ENCODE data around the gene PMM1.
A peak's percentile ranks its signal among the peaks of the same experiment; 100 is the strongest.
"Not testable (repeated sequence)": the region's sequence is repeated elsewhere in the genome, so short reads cannot be mapped to it uniquely, and the experiment has no call there.

Gene PMM1

DNA sequence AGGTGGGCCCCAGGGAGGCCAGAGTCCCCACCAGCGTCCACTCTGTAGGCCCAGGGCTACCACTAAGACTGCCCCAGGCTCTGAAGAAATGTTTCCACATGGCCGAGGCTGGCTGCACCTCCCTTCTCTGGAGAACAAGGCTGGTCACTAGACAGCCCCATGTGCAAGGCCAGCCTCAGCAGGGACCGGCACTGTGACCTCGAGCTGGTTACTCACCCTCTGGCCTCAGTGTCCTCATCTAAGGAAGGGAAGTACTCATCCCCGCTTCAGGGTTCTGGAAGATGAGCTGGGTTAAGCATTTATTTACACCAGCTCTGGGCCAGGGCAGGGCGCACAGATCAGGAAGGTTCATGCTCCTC is 9.7 kb downstream of the PMM1 start:
- H3K4me3 Mint-ChIP-seq: no peak overlapping the region
- no peaks in the 10 kb centered on the region for H3K4me1 Mint-ChIP-seq (ENCODE audit: low read depth)
- H3K9me3 Mint-ChIP-seq: no peaks in the 10 kb centered on the region
- H3K27ac Mint-ChIP-seq: no peak overlapping the region
- peaks cover 27% of the 10 kb centered on the region for H3K36me3 Mint-ChIP-seq (ENCODE audit: low read depth)
- no peaks in the 10 kb centered on the region for H3K27me3 Mint-ChIP-seq (ENCODE audit: low read depth)

DNA sequence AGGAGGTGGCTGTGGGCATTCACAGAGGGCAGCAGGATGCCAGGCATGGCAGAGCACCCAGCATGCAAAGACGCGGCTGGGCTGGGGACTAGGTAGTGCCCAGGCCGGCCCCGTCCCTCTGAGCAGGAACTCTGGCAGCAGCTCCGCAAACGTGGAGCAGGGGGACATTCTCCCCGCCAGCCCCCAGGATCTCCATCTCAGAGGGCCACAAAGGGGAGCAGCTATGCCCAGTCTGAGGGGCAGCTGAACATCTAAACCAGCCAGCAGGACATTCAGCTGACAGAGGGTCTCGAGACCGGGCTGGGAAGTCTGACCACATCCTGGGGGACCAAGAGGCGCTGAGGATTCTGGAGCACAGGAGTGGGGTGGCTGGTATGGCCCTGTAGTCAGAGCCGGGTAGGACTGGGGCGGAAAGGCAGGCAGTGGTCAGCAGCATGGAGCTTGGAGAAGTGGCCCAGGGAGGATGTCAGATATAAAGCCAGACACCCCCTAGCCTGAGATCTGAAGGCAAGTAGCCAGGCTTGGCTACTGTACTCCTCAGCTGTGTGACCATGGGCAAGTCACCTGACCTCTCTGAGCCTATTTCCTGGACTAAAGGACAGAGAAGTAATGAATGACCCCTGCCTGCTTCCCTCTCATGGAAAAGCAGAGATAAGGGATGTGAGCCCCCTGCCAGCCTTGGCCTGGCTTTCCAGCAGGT is 10.2 kb downstream of the PMM1 start:
- H3K36me3 Mint-ChIP-seq (ENCODE audit: low read depth): peaks cover 27% of the 10 kb centered on the region
- no peaks in the 10 kb centered on the region for H3K4me1 Mint-ChIP-seq (ENCODE audit: low read depth)
- no peaks in the 10 kb centered on the region for H3K9me3 Mint-ChIP-seq
- no peaks in the 10 kb centered on the region for H3K27me3 Mint-ChIP-seq (ENCODE audit: low read depth)
- H3K4me3 Mint-ChIP-seq: no peak overlapping the region
- no peak overlapping the region for H3K27ac Mint-ChIP-seq

DNA sequence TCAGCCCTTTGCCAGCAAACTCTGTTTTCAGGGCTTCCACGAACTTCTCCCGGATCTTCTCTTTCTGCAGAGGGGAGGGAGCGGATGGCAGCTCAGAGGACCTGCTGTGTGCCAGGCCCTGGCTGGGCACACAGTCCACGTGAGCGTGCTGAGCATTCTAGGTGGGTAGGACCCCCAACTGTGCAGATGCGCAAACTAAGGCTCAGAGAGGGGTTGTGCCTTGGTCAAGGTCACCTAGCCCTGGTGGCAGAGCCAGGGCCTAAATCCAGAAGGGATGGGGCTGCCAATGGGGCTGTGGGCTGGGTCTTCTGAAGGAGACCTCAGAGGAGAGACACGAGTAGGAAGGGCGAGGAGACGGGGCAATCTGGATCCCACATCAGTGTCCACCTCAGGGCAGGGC is 10.8 kb downstream of the PMM1 start:
- Mint-ChIP-seq H3K9me3 (no peaks in the 10 kb centered on the region), H3K36me3 (ENCODE audit: low read depth) (peaks cover 27% of the 10 kb centered on the region), H3K27me3 (ENCODE audit: low read depth) (no peaks in the 10 kb centered on the region), H3K4me3 (no peak overlapping the region), H3K4me1 (ENCODE audit: low read depth) (no peaks in the 10 kb centered on the region), H3K27ac (no peak overlapping the region)

DNA sequence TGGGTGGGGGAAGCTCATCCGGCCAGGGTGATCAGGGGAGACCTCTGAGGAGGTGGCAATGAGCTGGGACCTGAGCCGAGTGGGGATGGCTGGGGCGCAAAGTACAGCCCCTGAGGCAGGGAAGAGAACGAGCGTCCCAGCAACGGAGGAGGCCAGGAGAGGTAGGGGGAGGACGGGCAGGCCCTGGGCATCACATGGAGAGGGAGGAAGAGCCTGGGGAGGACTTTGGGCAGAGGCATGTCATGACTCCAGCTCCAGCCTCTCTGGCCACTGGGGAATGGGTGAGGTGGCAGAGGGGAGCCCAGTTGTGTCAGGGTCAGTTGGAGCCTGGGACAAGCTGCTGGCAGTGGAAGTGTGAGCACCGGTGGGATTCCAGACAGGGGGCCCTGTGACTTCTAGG is 11.5 kb downstream of the PMM1 start:
- Mint-ChIP-seq H3K4me3 (no peak overlapping the region), H3K4me1 (ENCODE audit: low read depth) (no peaks in the 10 kb centered on the region), H3K27me3 (ENCODE audit: low read depth) (no peaks in the 10 kb centered on the region), H3K27ac (no peak overlapping the region), H3K9me3 (no peaks in the 10 kb centered on the region), H3K36me3 (ENCODE audit: low read depth) (peaks cover 27% of the 10 kb centered on the region)

DNA sequence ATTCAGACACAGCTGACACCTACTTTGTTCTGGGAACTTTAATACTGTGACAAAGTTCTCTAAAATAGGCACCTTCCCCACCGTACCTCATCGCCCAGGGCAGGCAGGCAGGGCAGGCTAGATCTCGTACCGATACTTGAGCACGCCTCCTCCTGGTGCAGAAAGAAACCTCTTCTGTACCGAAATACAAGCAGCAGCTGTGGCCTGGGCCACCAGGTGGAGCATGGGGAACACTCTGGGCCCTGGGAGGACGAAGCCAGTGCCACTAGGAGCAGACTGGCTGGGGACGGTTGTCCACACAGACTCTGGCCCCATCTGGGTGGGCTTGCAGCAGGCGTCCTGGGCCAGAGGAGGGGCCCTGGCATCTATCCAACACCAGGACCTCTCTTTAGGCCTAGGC is 12.8 kb downstream of the PMM1 start:
- Mint-ChIP-seq H3K4me3 (no peak overlapping the region), H3K9me3 (no peaks in the 10 kb centered on the region), H3K27ac (no peak overlapping the region), H3K36me3 (ENCODE audit: low read depth) (peaks cover 19% of the 10 kb centered on the region), H3K27me3 (ENCODE audit: low read depth) (no peaks in the 10 kb centered on the region), H3K4me1 (ENCODE audit: low read depth) (no peaks in the 10 kb centered on the region)

DNA sequence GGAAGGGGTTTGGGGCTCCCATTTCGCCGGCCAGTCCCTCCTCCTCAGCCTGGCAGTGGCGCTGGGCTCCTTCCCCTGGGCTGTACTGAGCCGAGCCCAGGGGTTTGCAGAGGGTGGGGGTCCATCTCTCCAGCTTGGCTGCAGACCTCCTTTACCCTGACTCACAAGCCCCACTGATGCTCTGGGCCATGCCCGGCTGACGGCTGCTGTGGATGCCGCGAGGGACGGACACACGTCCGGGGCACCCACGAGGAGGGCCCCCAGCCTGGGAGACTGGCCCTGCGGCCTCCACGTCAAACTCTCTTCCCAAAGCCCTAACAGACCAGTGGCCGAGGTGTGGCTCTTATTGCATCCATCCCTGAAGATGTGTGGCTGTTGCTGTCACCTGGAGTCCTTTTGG is 14.1 kb downstream of the PMM1 start:
- no peak overlapping the region for H3K27ac Mint-ChIP-seq

DNA sequence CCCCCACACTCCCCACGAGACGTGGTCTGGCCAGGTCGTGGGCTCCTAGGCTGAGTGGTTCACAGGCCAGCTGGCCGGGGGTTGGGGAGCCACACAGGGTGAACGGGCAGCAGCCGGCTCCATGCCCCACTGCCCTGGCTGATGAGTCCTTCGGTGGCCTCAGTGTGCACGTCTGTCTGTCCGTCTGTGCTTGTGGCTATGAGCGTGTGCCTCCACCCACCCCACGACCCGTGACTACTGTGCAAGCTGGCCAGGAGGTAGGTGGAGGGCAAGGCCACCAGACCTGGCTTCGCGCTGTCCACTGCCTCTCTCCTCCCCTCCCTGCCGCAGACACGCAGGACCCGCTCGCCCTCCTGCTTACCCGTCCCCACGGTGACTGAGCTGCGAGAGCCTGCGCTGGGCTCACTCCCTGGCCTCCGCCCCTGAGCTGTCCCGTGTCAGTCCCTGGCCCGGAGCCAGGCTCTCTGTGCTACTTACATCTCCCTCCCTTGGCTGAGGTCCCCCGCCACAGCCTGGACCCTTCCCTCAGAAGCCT is 14.7 kb downstream of the PMM1 start:
- Mint-ChIP-seq H3K4me1 (ENCODE audit: low read depth) (no peaks in the 10 kb centered on the region), H3K36me3 (ENCODE audit: low read depth) (peaks cover 16% of the 10 kb centered on the region), H3K27ac (no peak overlapping the region), H3K4me3 (no peak overlapping the region), H3K9me3 (no peaks in the 10 kb centered on the region), H3K27me3 (ENCODE audit: low read depth) (no peaks in the 10 kb centered on the region)

More for the DNA sequence above, 14.1 kb downstream of the PMM1 start:
- no peaks in the 10 kb centered on the region for H3K27me3 Mint-ChIP-seq (ENCODE audit: low read depth)
- H3K36me3 Mint-ChIP-seq (ENCODE audit: low read depth): peaks cover 19% of the 10 kb centered on the region
- H3K9me3 Mint-ChIP-seq: no peaks in the 10 kb centered on the region
- H3K4me1 Mint-ChIP-seq (ENCODE audit: low read depth): no peaks in the 10 kb centered on the region
- H3K4me3 Mint-ChIP-seq: no peak overlapping the region

DNA sequence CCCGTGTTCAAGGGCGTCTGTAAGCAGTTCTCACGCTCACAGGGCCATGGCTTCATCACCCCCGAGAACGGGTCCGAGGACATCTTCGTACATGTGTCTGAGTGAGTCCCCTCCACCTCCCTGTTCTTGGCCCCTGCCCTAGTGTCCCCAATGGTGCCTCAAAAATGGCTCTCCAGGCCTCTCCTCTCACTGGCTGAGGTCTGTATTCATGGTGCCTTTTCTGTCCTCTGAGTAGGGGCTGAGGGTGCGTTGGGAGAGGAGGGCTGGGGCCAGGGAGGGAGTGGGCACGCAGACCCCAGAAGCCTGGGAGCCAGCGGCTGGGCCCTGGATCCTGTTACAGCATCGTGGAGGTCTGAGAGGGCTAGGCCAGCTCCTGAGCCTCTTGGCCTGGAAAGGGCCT is 16.0 kb downstream of the PMM1 start:
- Mint-ChIP-seq H3K4me3 (no peak overlapping the region), H3K27ac (no peak overlapping the region), H3K9me3 (no peaks in the 10 kb centered on the region), H3K36me3 (ENCODE audit: low read depth) (peaks cover 16% of the 10 kb centered on the region), H3K4me1 (ENCODE audit: low read depth) (no peaks in the 10 kb centered on the region), H3K27me3 (ENCODE audit: low read depth) (no peaks in the 10 kb centered on the region)

DNA sequence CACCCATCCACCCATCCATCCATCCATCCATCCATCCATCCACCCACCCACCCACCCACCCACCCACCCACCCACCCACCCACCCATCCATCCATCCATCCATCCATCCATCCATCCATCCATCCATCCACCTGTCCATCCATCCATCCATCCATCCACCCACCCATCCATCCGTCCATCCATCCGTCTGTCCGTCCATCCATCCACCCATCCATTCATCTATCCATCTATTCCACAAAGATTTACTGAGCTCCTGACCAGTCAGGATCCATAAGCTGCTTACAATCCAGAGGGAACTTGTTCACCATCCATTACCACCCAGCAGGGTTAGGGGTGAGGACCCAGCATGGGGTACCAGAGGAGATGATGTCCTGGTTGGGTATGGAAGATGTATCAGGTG is 17.3 kb downstream of the PMM1 start:
- not testable (repeated sequence) for H3K36me3 Mint-ChIP-seq (ENCODE audit: low read depth); H3K9me3 Mint-ChIP-seq; H3K4me3 Mint-ChIP-seq; H3K27me3 Mint-ChIP-seq (ENCODE audit: low read depth); H3K4me1 Mint-ChIP-seq (ENCODE audit: low read depth)
- H3K27ac Mint-ChIP-seq: peak overlapping the region; percentile 42

DNA sequence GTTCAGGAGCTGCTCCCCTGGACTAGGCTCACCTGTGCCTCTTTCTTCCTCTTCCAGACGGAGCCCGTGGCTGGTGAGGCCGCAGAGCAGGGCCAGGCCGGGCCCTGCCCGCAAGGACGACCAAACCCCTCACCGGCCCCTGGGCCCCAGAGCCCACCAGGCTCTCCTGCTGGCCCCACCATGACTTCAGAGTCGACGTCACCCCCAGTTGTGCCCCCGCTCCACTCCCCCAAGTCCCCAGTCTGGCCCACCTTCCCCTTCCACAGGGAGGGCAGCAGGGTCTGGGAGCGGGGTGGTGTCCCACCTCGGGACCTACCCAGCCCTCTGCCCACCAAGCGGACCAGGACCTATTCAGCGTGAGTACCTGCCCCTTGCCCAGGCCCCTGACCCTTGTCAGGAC is 17.9 kb downstream of the PMM1 start:
- peaks cover 4% of the 10 kb centered on the region for H3K36me3 Mint-ChIP-seq (ENCODE audit: low read depth)
- no peak overlapping the region for H3K27ac Mint-ChIP-seq
- no peaks in the 10 kb centered on the region for H3K27me3 Mint-ChIP-seq (ENCODE audit: low read depth)
- no peak overlapping the region for H3K4me3 Mint-ChIP-seq
- no peaks in the 10 kb centered on the region for H3K9me3 Mint-ChIP-seq
- no peaks in the 10 kb centered on the region for H3K4me1 Mint-ChIP-seq (ENCODE audit: low read depth)

DNA sequence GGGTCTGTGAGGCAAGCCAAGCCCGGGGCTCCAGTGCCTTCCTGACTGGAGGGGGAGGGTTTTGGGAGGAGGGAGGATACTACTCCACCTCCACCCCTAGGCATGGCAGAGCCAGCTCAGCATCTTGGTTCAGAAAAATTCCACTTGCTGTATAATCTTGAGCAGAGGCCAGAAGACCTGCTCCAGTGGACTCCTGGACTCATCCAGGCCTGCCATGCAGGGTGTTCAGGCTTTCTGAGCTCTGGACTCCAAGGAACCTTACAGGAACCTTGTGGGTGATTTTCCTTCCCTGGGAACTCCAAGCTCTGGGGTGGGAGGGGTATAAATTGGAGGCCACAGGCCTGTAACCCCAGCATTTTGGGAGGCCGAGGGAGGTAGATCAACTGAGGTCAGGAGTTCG is 19.4 kb downstream of the PMM1 start:
- Mint-ChIP-seq H3K9me3 (no peaks in the 10 kb centered on the region), H3K36me3 (ENCODE audit: low read depth) (no peaks in the 10 kb centered on the region), H3K27me3 (ENCODE audit: low read depth) (no peaks in the 10 kb centered on the region), H3K4me1 (ENCODE audit: low read depth) (peaks cover 4% of the 10 kb centered on the region), H3K4me3 (no peak overlapping the region), H3K27ac (no peak overlapping the region)

DNA sequence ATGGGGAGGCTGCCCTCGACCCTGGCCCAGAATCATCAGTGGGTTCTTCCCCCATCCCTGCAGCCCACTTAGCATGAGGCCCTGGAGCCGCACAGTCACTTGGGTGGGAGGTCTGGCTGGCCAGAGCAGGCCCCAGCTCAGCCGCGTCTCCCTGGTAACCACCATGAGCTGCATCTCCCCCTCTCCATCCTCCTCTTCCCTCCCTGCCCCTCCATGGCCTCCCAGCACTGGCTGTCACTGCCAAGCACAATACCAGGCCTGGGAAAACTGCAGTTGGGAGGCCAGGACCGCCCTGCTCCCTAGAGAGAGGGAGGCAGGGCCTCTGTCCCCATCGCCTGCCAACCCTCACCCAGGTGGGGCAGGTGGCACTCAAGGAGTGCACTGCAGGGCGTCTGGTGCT is 20.8 kb downstream of the PMM1 start:
- Mint-ChIP-seq H3K4me1 (ENCODE audit: low read depth) (peaks cover 4% of the 10 kb centered on the region), H3K27ac (no peak overlapping the region)

DNA sequence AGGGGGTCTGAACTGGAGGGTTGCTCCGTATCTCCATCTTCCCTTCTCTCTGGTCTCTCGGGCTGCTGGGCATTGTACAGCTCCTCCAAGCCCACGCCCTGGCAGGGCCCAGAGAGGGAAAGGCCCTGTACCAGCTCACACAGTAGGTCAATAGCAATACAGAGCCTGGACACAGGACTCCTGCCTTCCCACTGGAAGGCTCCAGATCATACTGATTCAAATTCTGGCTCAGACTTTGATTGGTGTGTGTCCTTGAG is 22.2 kb downstream of the PMM1 start:
- peaks cover 4% of the 10 kb centered on the region for H3K4me1 Mint-ChIP-seq (ENCODE audit: low read depth)
- no peaks in the 10 kb centered on the region for H3K9me3 Mint-ChIP-seq
- no peak overlapping the region for H3K27ac Mint-ChIP-seq
- peaks cover 4% of the 10 kb centered on the region for H3K27me3 Mint-ChIP-seq (ENCODE audit: low read depth)
- no peaks in the 10 kb centered on the region for H3K36me3 Mint-ChIP-seq (ENCODE audit: low read depth)
- no peak overlapping the region for H3K4me3 Mint-ChIP-seq

More for the DNA sequence above, 20.8 kb downstream of the PMM1 start:
- H3K36me3 Mint-ChIP-seq (ENCODE audit: low read depth): no peaks in the 10 kb centered on the region
- H3K27me3 Mint-ChIP-seq (ENCODE audit: low read depth): no peaks in the 10 kb centered on the region
- H3K9me3 Mint-ChIP-seq: no peaks in the 10 kb centered on the region
- H3K4me3 Mint-ChIP-seq: no peak overlapping the region

DNA sequence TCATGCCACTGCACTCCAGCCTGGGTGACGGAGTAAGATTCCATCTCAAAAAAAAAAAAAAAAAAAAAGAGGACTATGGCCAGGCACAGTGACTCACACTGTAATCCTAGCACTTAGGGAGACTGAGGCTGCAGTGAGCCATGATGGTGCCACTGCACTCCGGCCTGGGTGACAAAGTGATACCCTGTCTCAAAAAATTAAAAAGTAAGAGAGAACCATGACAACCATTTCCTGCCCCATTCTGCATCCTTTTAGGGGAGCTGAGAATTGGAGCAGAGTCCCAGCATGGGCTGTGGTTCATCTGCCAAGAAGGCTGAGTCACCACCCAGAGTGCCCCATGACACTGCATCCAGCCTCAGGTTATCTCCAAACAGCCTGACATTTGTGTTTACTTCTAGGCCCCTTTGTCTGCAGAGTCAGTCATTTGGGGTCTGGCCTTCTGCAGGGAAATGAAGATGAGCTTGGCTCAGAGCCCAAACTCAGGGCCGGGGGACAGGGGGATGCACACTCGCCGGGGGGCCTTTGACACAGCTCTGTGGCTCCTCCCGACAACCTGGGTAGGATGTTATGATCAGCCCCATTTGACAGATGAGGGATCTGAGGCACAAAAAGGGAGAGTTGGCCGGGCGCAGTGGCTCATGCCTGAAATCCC is 24.1 kb downstream of the PMM1 start:
- Mint-ChIP-seq H3K27me3 (ENCODE audit: low read depth) (peaks cover 19% of the 10 kb centered on the region), H3K4me1 (ENCODE audit: low read depth) (peaks cover 4% of the 10 kb centered on the region), H3K36me3 (ENCODE audit: low read depth) (no peaks in the 10 kb centered on the region), H3K27ac (no peak overlapping the region), H3K4me3 (no peak overlapping the region), H3K9me3 (no peaks in the 10 kb centered on the region)

DNA sequence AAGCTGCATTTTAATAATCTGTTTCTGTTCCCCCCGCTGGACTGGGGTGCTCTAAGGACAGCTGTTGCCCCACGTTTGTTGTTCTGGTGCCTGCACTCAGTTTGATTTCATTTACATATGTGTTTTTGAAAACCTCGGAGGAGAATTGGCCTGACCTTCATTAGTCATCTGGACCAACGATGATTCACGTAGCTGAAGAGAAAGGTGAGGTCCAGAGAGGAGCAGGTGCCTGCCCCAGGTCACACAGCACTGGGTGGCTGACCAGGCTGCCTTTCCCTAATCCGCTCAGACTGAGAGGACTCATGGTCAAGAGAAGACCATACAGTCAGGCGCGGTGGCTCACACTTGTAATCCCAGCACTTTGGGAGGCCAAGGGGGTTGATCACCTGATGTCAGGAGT is 25.1 kb downstream of the PMM1 start:
- Mint-ChIP-seq H3K4me1 (ENCODE audit: low read depth) (peaks cover 4% of the 10 kb centered on the region), H3K4me3 (no peak overlapping the region), H3K27ac (no peak overlapping the region), H3K27me3 (ENCODE audit: low read depth) (peaks cover 29% of the 10 kb centered on the region), H3K9me3 (no peaks in the 10 kb centered on the region), H3K36me3 (ENCODE audit: low read depth) (no peaks in the 10 kb centered on the region)

All from T-helper 1 cell treated with Interleukin-12 subunit alpha and Interleukin-12 subunit beta and Interleukin-4 antibody, amounts not matched to agents 30 μg/mL and 1 μg/mL, for 36 hours (primary cell).